Loucy (cell line): ENCODE data around the gene GATC.
"Not testable (repeated sequence)": the region's sequence is repeated elsewhere in the genome, so short reads cannot be mapped to it uniquely, and the experiment has no call there.

Experiments used
- EZH2phosphoT487 ChIP-seq: fragments of 200-600 bp; IDR thresholded peaks from 2 replicates; pipeline ENCODE4 v1.6.1; 2018; ENCODE audit warnings: antibody characterized with exemption, mild to moderate bottlenecking, moderate library complexity, borderline replicate concordance
- TF ChIP-seq, protein P1 (sequence below): fragments of 200-600 bp; sonication (generic); conservative IDR thresholded peaks from 2 replicates; pipeline ENCODE4 v1.5.1; 2014; ENCODE audit warnings: mild to moderate bottlenecking, antibody characterized with exemption, low read length

DNA sequence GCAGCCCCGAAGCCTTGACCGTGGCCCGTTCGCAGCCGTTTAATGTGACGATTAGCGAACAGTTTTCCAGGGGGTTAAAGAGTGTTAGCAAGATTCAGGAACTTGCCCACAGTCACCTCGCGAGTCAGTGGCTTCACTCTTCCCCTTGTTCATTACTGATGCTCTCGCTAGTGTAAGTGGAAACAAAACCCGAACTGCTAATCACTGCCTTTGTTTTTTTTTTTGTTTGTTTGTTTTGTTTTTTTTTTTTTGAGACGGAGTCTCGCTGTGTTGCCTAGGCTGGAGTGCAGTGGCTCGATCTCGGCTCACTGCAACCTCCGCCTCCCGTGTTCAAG lies 567 bp downstream of the GATC start:
- TF ChIP-seq, protein P1, sequence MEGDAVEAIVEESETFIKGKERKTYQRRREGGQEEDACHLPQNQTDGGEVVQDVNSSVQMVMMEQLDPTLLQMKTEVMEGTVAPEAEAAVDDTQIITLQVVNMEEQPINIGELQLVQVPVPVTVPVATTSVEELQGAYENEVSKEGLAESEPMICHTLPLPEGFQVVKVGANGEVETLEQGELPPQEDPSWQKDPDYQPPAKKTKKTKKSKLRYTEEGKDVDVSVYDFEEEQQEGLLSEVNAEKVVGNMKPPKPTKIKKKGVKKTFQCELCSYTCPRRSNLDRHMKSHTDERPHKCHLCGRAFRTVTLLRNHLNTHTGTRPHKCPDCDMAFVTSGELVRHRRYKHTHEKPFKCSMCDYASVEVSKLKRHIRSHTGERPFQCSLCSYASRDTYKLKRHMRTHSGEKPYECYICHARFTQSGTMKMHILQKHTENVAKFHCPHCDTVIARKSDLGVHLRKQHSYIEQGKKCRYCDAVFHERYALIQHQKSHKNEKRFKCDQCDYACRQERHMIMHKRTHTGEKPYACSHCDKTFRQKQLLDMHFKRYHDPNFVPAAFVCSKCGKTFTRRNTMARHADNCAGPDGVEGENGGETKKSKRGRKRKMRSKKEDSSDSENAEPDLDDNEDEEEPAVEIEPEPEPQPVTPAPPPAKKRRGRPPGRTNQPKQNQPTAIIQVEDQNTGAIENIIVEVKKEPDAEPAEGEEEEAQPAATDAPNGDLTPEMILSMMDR = not testable (repeated sequence)
- TF ChIP-seq EZH2phosphoT487 = not testable (repeated sequence)
